GM12878 (cell line): ENCODE data around the gene CAPN2. TPM values are rescaled to one million over a fixed set of nuclear protein-coding genes. Genes with fewer than 3 reads are reported as not detected.

ENCODE experiments used
- ATAC-seq: fragments of 200-7000 bp; cut with Tn5 transposase; 3 replicates; pipeline ENCODE4 v1.9.1; 2020; ENCODE audit warnings: mild to moderate bottlenecking, moderate library complexity
- BruUV-seq: library from RNA; stranded (reverse); fragments of 400-500 nt; replicated peaks from 2 replicates; lab custom pipeline; 2021; lab: Mats Ljungman, UMichigan
- CTCF ChIA-PET: fragments of 300-600 bp; sonication (Branson Sonifier 250); formaldehyde crosslinking; extraction: SDS; loops from one replicate; lab custom pipeline; 2021; ENCODE audit warnings: inconsistent platforms; lab: Yijun Ruan, JAX
- POLR2A ChIA-PET: fragments of 350-600 bp; formaldehyde crosslinking; extraction: SDS; loops from one replicate; lab custom pipeline; 2021; ENCODE audit warnings: inconsistent platforms; lab: Charles Lee
- RAD21 ChIA-PET: fragments of 300-600 bp; sonication (Branson Sonifier 250); formaldehyde crosslinking; loops from one replicate; lab custom pipeline; 2023; ENCODE audit warnings: antibody characterized with exemption; ENCODE audit not compliant: unreplicated experiment; lab: Charles Lee
- SMC1A ChIA-PET: fragments of 300-600 bp; sonication (Branson Sonifier 250); formaldehyde crosslinking; loops from one replicate; lab custom pipeline; 2023; ENCODE audit not compliant: unreplicated experiment, uncharacterized antibody; lab: Charles Lee
- DNase-seq: peaks from one replicate; pipeline ENCODE4 v3.0.0-alpha.2; 2011; ENCODE audit warnings: low read depth, low spot score
- FAIRE-seq: peaks from 3 replicates; lab custom pipeline; 2011; peaks lifted over from hg19 to GRCh38; lab: Jason Lieb, UNC
- H2AFZ ChIP-seq: 2 replicates; pipeline ENCODE4 v1.6.0; 2011; ENCODE audit warnings: low read depth, low read length, control low read depth; ENCODE audit not compliant: control insufficient read depth
- H3K27ac ChIP-seq: 2 replicates; pipeline ENCODE4 v1.5.1; 2011; ENCODE audit warnings: control low read depth; ENCODE audit not compliant: control insufficient read depth, insufficient read depth
- H3K27me3 ChIP-seq, 2 experiments: replicated peaks in 1 of 2; 2 replicates each; pipeline versions ENCODE4 v1.6.0 to v1.6.1; 2011; ENCODE audit warnings: low read length in 1 of 2; ENCODE audit not compliant: control insufficient read depth in 2 of 2, insufficient read depth in 2 of 2
- H3K36me3 ChIP-seq, 2 experiments: 2 replicates each; pipeline ENCODE4 v1.5.1; 2011; ENCODE audit warnings: low read length in 1 of 2; ENCODE audit not compliant: control insufficient read depth in 2 of 2, insufficient read depth in 2 of 2
- H3K4me1 ChIP-seq: 2 replicates; pipeline ENCODE4 v1.6.1; 2011; ENCODE audit warnings: mild to moderate bottlenecking, low read length, moderate library complexity, mixed read lengths; ENCODE audit not compliant: control insufficient read depth, insufficient read depth
- H3K4me2 ChIP-seq: 2 replicates; pipeline ENCODE4 v1.6.0; 2011; ENCODE audit warnings: control low read depth; ENCODE audit not compliant: control insufficient read depth, insufficient read depth
- H3K4me3 ChIP-seq: fragments of 200-600 bp; sonication (generic); 2 replicates; pipeline ENCODE4 v1.5.1; 2016
- H3K79me2 ChIP-seq: 2 replicates; pipeline ENCODE4 v1.6.0; 2011; ENCODE audit warnings: low read length; ENCODE audit not compliant: control insufficient read depth, insufficient read depth
- H3K9ac ChIP-seq: 2 replicates; pipeline ENCODE4 v1.8.0; 2011; ENCODE audit warnings: low read length, control low read depth, mixed read lengths; ENCODE audit not compliant: control insufficient read depth, insufficient read depth
- H3K9me3 ChIP-seq: replicated peaks from 3 replicates; pipeline ENCODE4 v1.5.1; 2011; ENCODE audit warnings: mild to moderate bottlenecking, low read length; ENCODE audit not compliant: control insufficient read depth, insufficient read depth
- H4K20me1 ChIP-seq: 2 replicates; pipeline ENCODE4 v1.6.0; 2011; ENCODE audit not compliant: control insufficient read depth, insufficient read depth
- CBX5 ChIP-seq: sonication (generic); IDR thresholded peaks from 2 replicates; pipeline ENCODE4 v1.6.1; 2016; ENCODE audit warnings: low read depth, moderate library complexity, mild to moderate bottlenecking, inconsistent platforms
- GATAD2B ChIP-seq: fragments of 450-650 bp; conservative IDR thresholded peaks from 2 replicates; pipeline ENCODE4 v1.6.1; 2017; ENCODE audit warnings: low read depth, mild to moderate bottlenecking, moderate library complexity
- HCFC1 ChIP-seq: fragments of 150-350 bp; IDR thresholded peaks from 2 replicates; pipeline ENCODE4 v1.6.1; 2014; ENCODE audit warnings: low read length
- IRF5 ChIP-seq: fragments of 450-650 bp; IDR thresholded peaks from 2 replicates; pipeline ENCODE4 v1.6.1; 2017; ENCODE audit warnings: borderline replicate concordance
- JUNB ChIP-seq: IDR thresholded peaks from 2 replicates; pipeline ENCODE4 v1.6.1; 2016; ENCODE audit warnings: antibody characterized with exemption, mild to moderate bottlenecking
- NBN ChIP-seq: fragments of 450-650 bp; IDR thresholded peaks from 2 replicates; pipeline ENCODE4 v1.6.1; 2016
- NFYA ChIP-seq: IDR thresholded peaks from 2 replicates; pipeline ENCODE4 v1.6.1; 2011; ENCODE audit warnings: low read depth, mild to moderate bottlenecking, low read length, improper control_type of control experiment, borderline replicate concordance
- RAD51 ChIP-seq: fragments of 450-650 bp; IDR thresholded peaks from 2 replicates; pipeline ENCODE4 v1.6.1; 2016; ENCODE audit warnings: moderate library complexity, mild to moderate bottlenecking, inconsistent platforms
- SP1 ChIP-seq: IDR thresholded peaks from one replicate; pipeline ENCODE4 v1.6.1; 2011; ENCODE audit warnings: low read depth, low read length
- SPI1 ChIP-seq: IDR thresholded peaks from 2 replicates; pipeline ENCODE4 v1.6.1; 2011; ENCODE audit warnings: low read depth, mild to moderate bottlenecking, low read length, moderate library complexity, borderline replicate concordance; ENCODE audit not compliant: insufficient read depth
- ZBTB4 ChIP-seq: fragments of 450-650 bp; formaldehyde crosslinking; IDR thresholded peaks from 2 replicates; pipeline ENCODE4 v1.4.0; 2022; ENCODE audit warnings: mild to moderate bottlenecking, moderate library complexity
- ZNF592 ChIP-seq: fragments of 450-650 bp; IDR thresholded peaks from 2 replicates; pipeline ENCODE4 v1.6.1; 2017; ENCODE audit warnings: mild to moderate bottlenecking, moderate library complexity
- WGBS: methylation state at CpG from one replicate; pipeline ENCODE4 v1.1.6; 2016; ENCODE audit warnings: low lambda C conversion rate; ENCODE audit not compliant: insufficient replicate concordance, insufficient coverage; ENCODE audit errors: missing lambda C conversion rate; 5-methylcytosine and 5-hydroxymethylcytosine counted together
- in situ Hi-C: fragments of 300-500 bp; cut with MboI; formaldehyde crosslinking; loops from 9 replicates; pipeline ENCODE4 v1.14.3; 2018; ENCODE audit warnings: mixed read lengths
- intact Hi-C: fragments of 100-400 bp; cut with micrococcal nuclease; formaldehyde crosslinking; loops from one replicate; pipeline ENCODE4 v1.14.2; 2022; ENCODE audit not compliant: unreplicated experiment
- polyA plus RNA-seq, 11 experiments: library from polyadenylated mRNA; depleted of rRNA in 4 of 11; unstranded in 6 of 11; stranded (reverse) in 5 of 11; fragments of >200 nt; fragmentation: Nextera tagmentation in 4 of 11; fragmentation: Illumina TruSeq in 1 of 11; extraction: Ambion mirVana in 4 of 11; extraction: Trizol in 1 of 11; gene quantifications; 1 replicate in 1 of 11; 2 replicates in 10 of 11; pipeline versions ENCODE4 v1.2.1 to v1.2.3, GENCODE V29; 2011 to 2016; ENCODE audit warnings: inconsistent platforms in 2 of 11, missing spikeins in 2 of 11, low read depth in 1 of 11
- total RNA-seq, 4 experiments: library from RNA; depleted of rRNA in 3 of 4; stranded (reverse); fragments of >200 nt in 3 of 4; fragmentation: Illumina TruSeq in 1 of 4; extraction: Trizol in 1 of 4; gene quantifications; 2 replicates each; pipeline versions ENCODE4 v1.2.1 to v1.2.3, GENCODE V29; 2013 to 2021

CAPN2 gene
- total and polyA plus RNA-seq, 10 of the 15 experiments (the other 5 are each of a cell fraction or from before 2014, with no cell fraction given), result 6.0 to 21.4 (median 16.6) TPM

- no peak for DNase-seq
- ChIA-PET RAD21 (no interaction called here), CTCF (interaction anchor here (1.2 to 4.3 kb wide), 2 partner anchors 9 to 12 kb away, joined by 4 to 19 read pairs; no protein-coding TSS in a partner anchor), POLR2A (no interaction called here), SMC1A (interaction anchor here (2.3 kb wide), 1 partner anchor 9 kb away, joined by 5 read pairs; no protein-coding TSS in a partner anchor)
- H2AFZ ChIP-seq, result no peak overlapping the region
- no peaks in the 10 kb centered on the region for H3K27me3 ChIP-seq
- BruUV-seq, result no TSS peak
- intact Hi-C loops, result no loop called here
- no peaks in the 10 kb centered on the region for H4K20me1 ChIP-seq
- H3K36me3 ChIP-seq, result no peaks in the 10 kb centered on the region
- H3K4me1 ChIP-seq, result no peaks in the 10 kb centered on the region
- H3K9me3 ChIP-seq, result no peaks in the 10 kb centered on the region
- H3K4me3 ChIP-seq, result no peak overlapping the region
- no peak overlapping the region for H3K9ac ChIP-seq
- FAIRE-seq, result no peak
- no peak overlapping the region for H3K4me2 ChIP-seq
- no peak overlapping the region for H3K27ac ChIP-seq
- no peak for TF ChIP-seq SPI1
- no peak for TF ChIP-seq JUNB
- TF ChIP-seq RAD51, result no peak
- TF ChIP-seq GATAD2B, result no peak
- no peak for TF ChIP-seq IRF5
- TF ChIP-seq SP1, result no peak
- no peak for TF ChIP-seq NBN
- no peak for TF ChIP-seq NFYA
- TF ChIP-seq ZBTB4 (CRISPR knock-in tag), result no peak
- no peak for TF ChIP-seq HCFC1
- no peak for TF ChIP-seq ZNF592
- TF ChIP-seq CBX5, result no peak
- in situ Hi-C loops, result no loop called here
- no peak for ATAC-seq
- WGBS, result 88% methylated on average over 7 of the region's 7 CpGs
- no peaks in the 10 kb centered on the region for H3K79me2 ChIP-seq
These were observed 25.0 kb downstream of the CAPN2 start for GRCh38 chr1:223737342-223737741.
